Stimulated activated effector memory CD8-positive, alpha-beta T cell treated with anti-CD3 and anti-CD28 coated beads, Interleukin-12 subunit alpha, Interleukin-12 subunit beta, amount 100 ng/mL, for 72 hours (primary cell): ENCODE results near the gene ARHGAP20.

ENCODE experiments used
- ATAC-seq: fragments of 150-1000 bp; cut with Tn5 transposase; 2 replicates; pipeline ENCODE4 v1.10.0; 2021
- DNase-seq, 2 donors: peaks; one replicate each; pipeline ENCODE4 v3.0.0; 2021 to 2022; ENCODE audit warnings: low spot score in 2 of 2
- H3K27ac Mint-ChIP-seq: one replicate; pipeline ENCODE4 v1.8.0; 2022; ENCODE audit warnings: mild to moderate bottlenecking, mixed read lengths
- H3K36me3 Mint-ChIP-seq: one replicate; pipeline ENCODE4 v1.8.0; 2022; ENCODE audit warnings: mild to moderate bottlenecking, mixed read lengths
- H3K4me1 Mint-ChIP-seq: one replicate; pipeline ENCODE4 v1.8.0; 2022; ENCODE audit warnings: mixed read lengths
- H3K4me3 Mint-ChIP-seq: one replicate; pipeline ENCODE4 v1.8.0; 2022; ENCODE audit warnings: mild to moderate bottlenecking, mixed read lengths
- H3K9me3 Mint-ChIP-seq: one replicate; pipeline ENCODE4 v1.8.0; 2022; ENCODE audit warnings: mixed read lengths

Gene ARHGAP20

GRCh38 chr11:110711776-110712658 is at the start of gene ARHGAP20:
Gene ARHGAP20, minus strand, starts transcription at chr11:110712437. Its CDS starts 206 bp downstream, at chr11:110712231.
- H3K27ac Mint-ChIP-seq: no peak within 1 kb of the TSS

GRCh38 chr11:110761991-110762390 is 49.8 kb upstream of the ARHGAP20 start:
- no peaks in the 10 kb centered on the region for H3K36me3 Mint-ChIP-seq
- no peaks in the 10 kb centered on the region for H3K4me1 Mint-ChIP-seq

More at GRCh38 chr11:110711776-110712658, at the start of gene ARHGAP20:
- ATAC-seq (peak; percentile 90), DNase-seq (peak; percentile 34 to 66)
- H3K9me3 Mint-ChIP-seq: no peaks in the 10 kb centered on the region
- H3K4me1 Mint-ChIP-seq: peaks cover 17% of the 10 kb centered on the region
- H3K36me3 Mint-ChIP-seq: no peaks in the 10 kb centered on the region
- H3K4me3 Mint-ChIP-seq: peak within 1 kb of the TSS; percentile 65

GRCh38 chr11:110761131-110761530 is 48.9 kb upstream of the ARHGAP20 start:
- DNase-seq: no peak
- H3K36me3 Mint-ChIP-seq: no peaks in the 10 kb centered on the region
- H3K4me1 Mint-ChIP-seq: no peaks in the 10 kb centered on the region
- H3K4me3 Mint-ChIP-seq: no peak overlapping the region
- H3K9me3 Mint-ChIP-seq: no peaks in the 10 kb centered on the region
- H3K27ac Mint-ChIP-seq: no peak overlapping the region
- ATAC-seq: no peak

More at GRCh38 chr11:110761991-110762390, 49.8 kb upstream of the ARHGAP20 start:
- ATAC-seq (no peak), DNase-seq (no peak)
- H3K27ac Mint-ChIP-seq: no peak overlapping the region
- no peak overlapping the region for H3K4me3 Mint-ChIP-seq
- no peaks in the 10 kb centered on the region for H3K9me3 Mint-ChIP-seq

GRCh38 chr11:110759972-110760381 is 47.7 kb upstream of the ARHGAP20 start:
- ATAC-seq (no peak), DNase-seq (no peak)
- Mint-ChIP-seq H3K4me1 (no peaks in the 10 kb centered on the region), H3K4me3 (no peak overlapping the region), H3K27ac (no peak overlapping the region), H3K9me3 (no peaks in the 10 kb centered on the region), H3K36me3 (no peaks in the 10 kb centered on the region)

- Mint-ChIP-seq H3K4me3 (no peak overlapping the region), H3K9me3 (peaks cover under 1% of the 10 kb centered on the region), H3K36me3 (no peaks in the 10 kb centered on the region), H3K4me1 (no peaks in the 10 kb centered on the region), H3K27ac (no peak overlapping the region)
- DNase-seq (no peak), ATAC-seq (no peak)
These were observed 45.9 kb upstream of the ARHGAP20 start for GRCh38 chr11:110757962-110758755.

GRCh38 chr11:110757066-110757465 is 44.8 kb upstream of the ARHGAP20 start:
- H3K4me1 Mint-ChIP-seq: no peaks in the 10 kb centered on the region
- H3K4me3 Mint-ChIP-seq: no peak overlapping the region

GRCh38 chr11:110755941-110756340 is 43.7 kb upstream of the ARHGAP20 start:
- DNase-seq: no peak
- H3K4me1 Mint-ChIP-seq: no peaks in the 10 kb centered on the region
- H3K36me3 Mint-ChIP-seq: no peaks in the 10 kb centered on the region
- peaks cover 12% of the 10 kb centered on the region for H3K9me3 Mint-ChIP-seq
- no peak overlapping the region for H3K27ac Mint-ChIP-seq
- ATAC-seq: no peak
- no peak overlapping the region for H3K4me3 Mint-ChIP-seq

More at GRCh38 chr11:110757066-110757465, 44.8 kb upstream of the ARHGAP20 start:
- no peak for DNase-seq
- Mint-ChIP-seq H3K36me3 (no peaks in the 10 kb centered on the region), H3K9me3 (peaks cover 8% of the 10 kb centered on the region), H3K27ac (no peak overlapping the region)
- ATAC-seq: no peak

- Mint-ChIP-seq H3K4me3 (no peak overlapping the region), H3K9me3 (peaks cover 12% of the 10 kb centered on the region), H3K4me1 (no peaks in the 10 kb centered on the region), H3K36me3 (no peaks in the 10 kb centered on the region), H3K27ac (no peak overlapping the region)
- ATAC-seq (no peak), DNase-seq (no peak)
These were observed 40.7 kb upstream of the ARHGAP20 start for GRCh38 chr11:110752890-110753289.

- Mint-ChIP-seq H3K27ac (no peak overlapping the region), H3K36me3 (no peaks in the 10 kb centered on the region), H3K4me3 (no peak overlapping the region), H3K9me3 (peaks cover 12% of the 10 kb centered on the region), H3K4me1 (no peaks in the 10 kb centered on the region)
- ATAC-seq: no peak
- DNase-seq: no peak
These were observed 37.9 kb upstream of the ARHGAP20 start for GRCh38 chr11:110750100-110750499.

GRCh38 chr11:110747531-110747930 is 35.3 kb upstream of the ARHGAP20 start:
- Mint-ChIP-seq H3K36me3 (no peaks in the 10 kb centered on the region), H3K4me3 (no peak overlapping the region), H3K27ac (no peak overlapping the region), H3K9me3 (peaks cover 7% of the 10 kb centered on the region), H3K4me1 (no peaks in the 10 kb centered on the region)
- ATAC-seq (no peak), DNase-seq (no peak)

GRCh38 chr11:110738641-110739040 is 26.4 kb upstream of the ARHGAP20 start:
- Mint-ChIP-seq H3K27ac (no peak overlapping the region), H3K4me1 (no peaks in the 10 kb centered on the region), H3K4me3 (no peak overlapping the region), H3K36me3 (no peaks in the 10 kb centered on the region), H3K9me3 (no peaks in the 10 kb centered on the region)
- ATAC-seq: peak; percentile 21
- no peak for DNase-seq

- Mint-ChIP-seq H3K36me3 (no peaks in the 10 kb centered on the region), H3K9me3 (no peaks in the 10 kb centered on the region), H3K4me3 (no peak overlapping the region), H3K4me1 (no peaks in the 10 kb centered on the region), H3K27ac (no peak overlapping the region)
- DNase-seq: no peak
- no peak for ATAC-seq
These were observed 25.4 kb upstream of the ARHGAP20 start for GRCh38 chr11:110737593-110737992.

GRCh38 chr11:110736171-110736553 is 23.9 kb upstream of the ARHGAP20 start:
- H3K9me3 Mint-ChIP-seq: no peaks in the 10 kb centered on the region
- ATAC-seq (no peak), DNase-seq (no peak)
- no peaks in the 10 kb centered on the region for H3K4me1 Mint-ChIP-seq
- peaks cover 5% of the 10 kb centered on the region for H3K36me3 Mint-ChIP-seq
- H3K4me3 Mint-ChIP-seq: no peak overlapping the region
- H3K27ac Mint-ChIP-seq: no peak overlapping the region

GRCh38 chr11:110735455-110736170 is 23.4 kb upstream of the ARHGAP20 start:
- no peak overlapping the region for H3K27ac Mint-ChIP-seq
- H3K36me3 Mint-ChIP-seq: peaks cover 5% of the 10 kb centered on the region
- H3K9me3 Mint-ChIP-seq: no peaks in the 10 kb centered on the region
- no peak for DNase-seq
- no peaks in the 10 kb centered on the region for H3K4me1 Mint-ChIP-seq
- ATAC-seq: no peak
- H3K4me3 Mint-ChIP-seq: no peak overlapping the region

- ATAC-seq (no peak), DNase-seq (no peak)
- Mint-ChIP-seq H3K4me3 (no peak overlapping the region), H3K4me1 (no peaks in the 10 kb centered on the region), H3K36me3 (peaks cover 5% of the 10 kb centered on the region), H3K27ac (no peak overlapping the region), H3K9me3 (no peaks in the 10 kb centered on the region)
These were observed 22.6 kb upstream of the ARHGAP20 start for GRCh38 chr11:110734790-110735189.
